Breast epithelium (tissue), 3 donors: ENCODE data around the gene ZNF622.

Source experiments
- POLR2A ChIP-seq: fragments of 450-650 bp; IDR thresholded peaks from one replicate; pipeline ENCODE4 v1.6.1; 2016; ENCODE audit warnings: antibody characterized with exemption, mild to moderate bottlenecking, moderate library complexity
- POLR2AphosphoS5 ChIP-seq, 3 donors: sonication (generic); formaldehyde crosslinking; IDR thresholded peaks; one replicate each; pipeline ENCODE4 v1.6.1; 2017; ENCODE audit warnings: antibody characterized with exemption in 3 of 3
- TF ChIP-seq, protein P1 (sequence below), 3 donors: fragments of 450-650 bp; IDR thresholded peaks; one replicate each; pipeline ENCODE4 v1.5.1; 2016 to 2017; ENCODE audit warnings: antibody characterized with exemption in 3 of 3, mild to moderate bottlenecking in 3 of 3, moderate library complexity in 3 of 3

DNA sequence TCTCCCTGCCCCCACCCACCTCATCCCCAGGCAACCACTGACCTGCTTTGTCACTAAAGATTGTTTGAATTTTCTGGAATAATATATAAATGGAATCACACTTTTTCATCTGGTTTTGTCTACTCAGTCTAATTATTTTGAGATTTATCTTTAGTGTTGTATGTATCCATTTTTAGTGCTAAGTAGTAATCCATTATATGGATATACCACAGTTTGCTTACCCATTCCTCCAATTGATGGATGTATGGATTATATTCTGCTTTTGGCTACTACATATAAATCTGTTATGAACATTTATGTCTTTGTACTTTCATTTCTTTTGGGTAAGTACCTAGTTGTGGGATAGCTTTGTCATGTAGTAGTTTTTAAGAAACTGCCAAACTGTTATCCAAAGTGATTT, 14.5 kb upstream of the ZNF622 start:
- TF ChIP-seq, protein P1, sequence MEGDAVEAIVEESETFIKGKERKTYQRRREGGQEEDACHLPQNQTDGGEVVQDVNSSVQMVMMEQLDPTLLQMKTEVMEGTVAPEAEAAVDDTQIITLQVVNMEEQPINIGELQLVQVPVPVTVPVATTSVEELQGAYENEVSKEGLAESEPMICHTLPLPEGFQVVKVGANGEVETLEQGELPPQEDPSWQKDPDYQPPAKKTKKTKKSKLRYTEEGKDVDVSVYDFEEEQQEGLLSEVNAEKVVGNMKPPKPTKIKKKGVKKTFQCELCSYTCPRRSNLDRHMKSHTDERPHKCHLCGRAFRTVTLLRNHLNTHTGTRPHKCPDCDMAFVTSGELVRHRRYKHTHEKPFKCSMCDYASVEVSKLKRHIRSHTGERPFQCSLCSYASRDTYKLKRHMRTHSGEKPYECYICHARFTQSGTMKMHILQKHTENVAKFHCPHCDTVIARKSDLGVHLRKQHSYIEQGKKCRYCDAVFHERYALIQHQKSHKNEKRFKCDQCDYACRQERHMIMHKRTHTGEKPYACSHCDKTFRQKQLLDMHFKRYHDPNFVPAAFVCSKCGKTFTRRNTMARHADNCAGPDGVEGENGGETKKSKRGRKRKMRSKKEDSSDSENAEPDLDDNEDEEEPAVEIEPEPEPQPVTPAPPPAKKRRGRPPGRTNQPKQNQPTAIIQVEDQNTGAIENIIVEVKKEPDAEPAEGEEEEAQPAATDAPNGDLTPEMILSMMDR (IDR thresholded peaks at IDR 0.05), result no peak
- TF ChIP-seq POLR2A, result no peak
- TF ChIP-seq POLR2AphosphoS5 (IDR thresholded peaks at IDR 0.05), result no peak
